Muscle of back (tissue), 11 donors: Measurements from ENCODE around the gene POU2F1. TPM values are rescaled to one million over a fixed set of nuclear protein-coding genes. Genes with fewer than 3 reads are reported as not detected.

Source experiments
- DNase-seq, 3 donors: peaks; one replicate each; pipeline versions ENCODE4 v3.0.0 to v3.0.0-alpha.2; 2013
- polyA plus RNA-seq, 10 donors: library from polyadenylated mRNA; unstranded; fragments of 120-200 nt; gene quantifications; one replicate each; pipeline ENCODE4 v1.2.1, GENCODE V29; 2013; ENCODE audit not compliant: insufficient read length in 10 of 10

The POU2F1 gene
- polyA plus RNA-seq, 10 donors, result 4.4 to 9.4 (median 6.4) TPM

- no peak for DNase-seq
Observed at GRCh38 chr1:167440776-167441175, 220.1 kb downstream of the POU2F1 start.

GRCh38 chr1:167441222-167441621 is 220.5 kb downstream of the POU2F1 start:
- no peak for DNase-seq

GRCh38 chr1:167442142-167442848 is 221.6 kb downstream of the POU2F1 start:
- peak; percentile 59 to 79 (median 69) for DNase-seq

- no peak for DNase-seq
Observed at GRCh38 chr1:167442854-167443565, 222.3 kb downstream of the POU2F1 start.

- DNase-seq, result no peak
Observed at GRCh38 chr1:167443757-167444156, 223.1 kb downstream of the POU2F1 start.

- DNase-seq, result no peak
Observed at GRCh38 chr1:167446966-167447365, 226.3 kb downstream of the POU2F1 start.

GRCh38 chr1:167447521-167448136 is 226.9 kb downstream of the POU2F1 start:
- peak in 1 of 3 donors; percentile 32 for DNase-seq

- DNase-seq, result no peak
Observed at GRCh38 chr1:167450843-167451242, 230.2 kb downstream of the POU2F1 start.

- DNase-seq, result no peak
Observed at GRCh38 chr1:167452483-167452882, 231.8 kb downstream of the POU2F1 start.

GRCh38 chr1:167453123-167453522 is 232.4 kb downstream of the POU2F1 start:
- no peak for DNase-seq

- no peak for DNase-seq
Observed at GRCh38 chr1:167454304-167454893, 233.7 kb downstream of the POU2F1 start.

- DNase-seq, result peak; percentile 14 to 71 (median 33)
Observed at GRCh38 chr1:167454894-167455785, 234.5 kb downstream of the POU2F1 start.

- DNase-seq, result peak; percentile 7 to 53 (median 30)
Observed at GRCh38 chr1:167455786-167456446, 235.2 kb downstream of the POU2F1 start.

GRCh38 chr1:167456524-167456923 is 235.8 kb downstream of the POU2F1 start:
- DNase-seq, result no peak

- DNase-seq, result no peak
Observed at GRCh38 chr1:167456926-167457325, 236.2 kb downstream of the POU2F1 start.

GRCh38 chr1:167457936-167458584 is 237.4 kb downstream of the POU2F1 start:
- DNase-seq, result no peak

GRCh38 chr1:167460836-167461235 is 240.2 kb downstream of the POU2F1 start:
- no peak for DNase-seq

GRCh38 chr1:167462341-167462740 is 241.7 kb downstream of the POU2F1 start:
- DNase-seq, result no peak

GRCh38 chr1:167463080-167463479 is 242.4 kb downstream of the POU2F1 start:
- DNase-seq, result no peak

GRCh38 chr1:167463875-167464575 is 243.3 kb downstream of the POU2F1 start:
- DNase-seq, result no peak
